A204.1 (cell line): ENCODE results near the gene TP73.

ENCODE experiments used
- FAIRE-seq: peaks from 2 replicates; lab custom pipeline; 2012; peaks lifted over from hg19 to GRCh38; lab: Jason Lieb, UNC

Gene TP73

GRCh38 chr1:3673381-3674099 lies 21.2 kb downstream of the TP73 start:
- no peak for FAIRE-seq

- FAIRE-seq, result no peak
Measured at GRCh38 chr1:3674100-3675094, 22.1 kb downstream of the TP73 start.

- no peak for FAIRE-seq
Measured at GRCh38 chr1:3675436-3675835, 23.1 kb downstream of the TP73 start.

GRCh38 chr1:3676581-3677470 lies 24.5 kb downstream of the TP73 start:
- no peak for FAIRE-seq

- FAIRE-seq, result no peak
Measured at GRCh38 chr1:3677484-3677883, 25.2 kb downstream of the TP73 start.

- FAIRE-seq, result no peak
Measured at GRCh38 chr1:3678361-3679097, 26.2 kb downstream of the TP73 start.

- FAIRE-seq, result no peak
Measured at GRCh38 chr1:3679098-3679555, 26.8 kb downstream of the TP73 start.

GRCh38 chr1:3679799-3680453 lies 27.6 kb downstream of the TP73 start:
- FAIRE-seq, result no peak

- FAIRE-seq, result no peak
Measured at GRCh38 chr1:3680488-3681230, 28.3 kb downstream of the TP73 start.

GRCh38 chr1:3681231-3681897 lies 29.0 kb downstream of the TP73 start:
- no peak for FAIRE-seq

- no peak for FAIRE-seq
Measured at GRCh38 chr1:3681898-3682806, 29.8 kb downstream of the TP73 start.

- FAIRE-seq, result no peak
Measured at GRCh38 chr1:3683197-3683596, 30.9 kb downstream of the TP73 start.

- FAIRE-seq, result no peak
Measured at GRCh38 chr1:3683992-3684391, 31.7 kb downstream of the TP73 start.

GRCh38 chr1:3685222-3685621 lies 32.9 kb downstream of the TP73 start:
- FAIRE-seq, result no peak

GRCh38 chr1:3685906-3686305 lies 33.6 kb downstream of the TP73 start:
- FAIRE-seq, result no peak

- FAIRE-seq, result no peak
Measured at GRCh38 chr1:3687504-3687903, 35.2 kb downstream of the TP73 start.

- no peak for FAIRE-seq
Measured at GRCh38 chr1:3688356-3689137, 36.2 kb downstream of the TP73 start.
